Liver (tissue), 9 donors: ENCODE results near the gene AGPAT3. TPM values are rescaled to one million over a fixed set of nuclear protein-coding genes. Genes with fewer than 3 reads are reported as not detected.

Source experiments
- DNase-seq: peaks from one replicate; pipeline ENCODE4 v3.0.0-alpha.2; 2017; ENCODE audit warnings: low spot score
- H3K27ac ChIP-seq, 2 donors: one replicate each; pipeline ENCODE4 v1.7.0; 2013; ENCODE audit warnings: inconsistent platforms in 2 of 2, low read length in 2 of 2, control low read depth in 1 of 2, low read depth in 1 of 2, mild to moderate bottlenecking in 1 of 2
- H3K27me3 ChIP-seq, 4 donors: one replicate each; pipeline versions ENCODE4 v1.6.1 to v1.7.0; 2013; ENCODE audit warnings: low read length in 3 of 4, inconsistent platforms in 1 of 4, mild to moderate bottlenecking in 1 of 4, moderate library complexity in 1 of 4; ENCODE audit not compliant: control insufficient read depth in 4 of 4, insufficient read depth in 4 of 4
- H3K36me3 ChIP-seq, 4 donors: one replicate each; pipeline versions ENCODE4 v1.6.1 to v1.7.0; 2013; ENCODE audit warnings: low read length in 3 of 4, mild to moderate bottlenecking in 3 of 4, low read depth in 1 of 4, moderate library complexity in 1 of 4; ENCODE audit not compliant: control insufficient read depth in 4 of 4, insufficient read depth in 3 of 4
- H3K4me1 ChIP-seq, 4 donors: one replicate each; pipeline versions ENCODE4 v1.6.1 to v1.7.0; 2013; ENCODE audit warnings: low read length in 3 of 4, mild to moderate bottlenecking in 3 of 4, moderate library complexity in 1 of 4; ENCODE audit not compliant: control insufficient read depth in 4 of 4, insufficient read depth in 4 of 4
- H3K4me3 ChIP-seq, 3 donors: one replicate each; pipeline versions ENCODE4 v1.6.1 to v1.7.0; 2013; ENCODE audit warnings: low read length in 3 of 3, control low read depth in 1 of 3, low read depth in 1 of 3, mild to moderate bottlenecking in 1 of 3
- H3K9ac ChIP-seq, 2 donors: one replicate each; pipeline ENCODE4 v1.7.0; 2013; ENCODE audit warnings: low read length in 2 of 2, mild to moderate bottlenecking in 2 of 2, moderate library complexity in 2 of 2, control low read depth in 1 of 2, low read depth in 1 of 2
- H3K9me3 ChIP-seq, 4 donors: one replicate each; pipeline versions ENCODE4 v1.6.1 to v1.7.0; 2013; ENCODE audit warnings: low read length in 3 of 4; ENCODE audit not compliant: control insufficient read depth in 4 of 4
- FOXA1 ChIP-seq: IDR thresholded peaks from 2 replicates; pipeline ENCODE4 v1.6.1; 2016; ENCODE audit warnings: antibody characterized with exemption
- FOXA2 ChIP-seq: IDR thresholded peaks from 2 replicates; pipeline ENCODE4 v1.6.1; 2016; ENCODE audit warnings: antibody characterized with exemption
- GABPA ChIP-seq, 2 donors: IDR thresholded peaks in 1 of 2; conservative IDR thresholded peaks in 1 of 2; 2 replicates each; pipeline ENCODE4 v1.6.1; 2016; ENCODE audit warnings: antibody characterized with exemption in 2 of 2, mild to moderate bottlenecking in 1 of 2, moderate library complexity in 1 of 2
- JUND ChIP-seq, 2 donors: IDR thresholded peaks; 2 replicates each; pipeline ENCODE4 v1.6.1; 2016; ENCODE audit warnings: antibody characterized with exemption in 2 of 2
- MAX ChIP-seq: IDR thresholded peaks from 2 replicates; pipeline ENCODE4 v1.6.1; 2016; ENCODE audit warnings: antibody characterized with exemption
- NR2F2 ChIP-seq: IDR thresholded peaks from 2 replicates; pipeline ENCODE4 v1.6.1; 2016; ENCODE audit warnings: antibody characterized with exemption
- RAD21 ChIP-seq, 2 donors: IDR thresholded peaks; 2 replicates each; pipeline ENCODE4 v1.6.1; 2016; ENCODE audit warnings: antibody characterized with exemption in 2 of 2, mild to moderate bottlenecking in 2 of 2
- REST ChIP-seq: IDR thresholded peaks from 2 replicates; pipeline ENCODE4 v1.6.1; 2016; ENCODE audit warnings: antibody characterized with exemption, mild to moderate bottlenecking
- RXRA ChIP-seq, 2 donors: IDR thresholded peaks; 2 replicates each; pipeline ENCODE4 v1.6.1; 2017 to 2018; ENCODE audit warnings: antibody characterized with exemption in 2 of 2, mild to moderate bottlenecking in 1 of 2
- SP1 ChIP-seq: IDR thresholded peaks from 2 replicates; pipeline ENCODE4 v1.6.1; 2018; ENCODE audit warnings: antibody characterized with exemption, mild to moderate bottlenecking
- TAF1 ChIP-seq: conservative IDR thresholded peaks from 2 replicates; pipeline ENCODE4 v1.6.1; 2016; ENCODE audit warnings: antibody characterized with exemption, mild to moderate bottlenecking
- WGBS: extraction: QIAGEN DNeasy Blood & Tissue Kit; methylation state at CpG from one replicate; pipeline ENCODE4 v1.1.7; 2013; 5-methylcytosine and 5-hydroxymethylcytosine counted together
- polyA plus RNA-seq, 2 donors: library from polyadenylated mRNA; stranded (reverse) in 1 of 2; unstranded in 1 of 2; fragments of 200-250 nt in 1 of 2; fragments of >200 nt in 1 of 2; fragmentation: Nextera tagmentation in 1 of 2; extraction: Ambion mirVana in 1 of 2; gene quantifications; one replicate each; pipeline versions ENCODE4 v1.2.1 to v1.2.3, GENCODE V29; 2013 to 2015
- total RNA-seq, 2 donors: library from RNA; depleted of rRNA; stranded (reverse); fragments of >200 nt; gene quantifications; one replicate each; pipeline ENCODE4 v1.2.3, GENCODE V29; 2014
- TF ChIP-seq, protein P1 (sequence below): fragments of 150-350 bp; IDR thresholded peaks from 2 replicates; pipeline ENCODE4 v1.5.1; 2017; ENCODE audit warnings: improper control_type of control experiment, low read depth, low read length; ENCODE audit not compliant: missing input control
- TF ChIP-seq, protein P2 (sequence below): IDR thresholded peaks from 2 replicates; pipeline ENCODE4 v1.6.1; 2016; ENCODE audit warnings: antibody characterized with exemption
- donor health status: healthy.
- donor health status: healthy.
- donor health status: healthy.
- donor health status: healthy.
- donor health status: healthy.

The AGPAT3 gene
- total and polyA plus RNA-seq, 4 donors = 32.3 to 148 (median 59.8) TPM

DNA sequence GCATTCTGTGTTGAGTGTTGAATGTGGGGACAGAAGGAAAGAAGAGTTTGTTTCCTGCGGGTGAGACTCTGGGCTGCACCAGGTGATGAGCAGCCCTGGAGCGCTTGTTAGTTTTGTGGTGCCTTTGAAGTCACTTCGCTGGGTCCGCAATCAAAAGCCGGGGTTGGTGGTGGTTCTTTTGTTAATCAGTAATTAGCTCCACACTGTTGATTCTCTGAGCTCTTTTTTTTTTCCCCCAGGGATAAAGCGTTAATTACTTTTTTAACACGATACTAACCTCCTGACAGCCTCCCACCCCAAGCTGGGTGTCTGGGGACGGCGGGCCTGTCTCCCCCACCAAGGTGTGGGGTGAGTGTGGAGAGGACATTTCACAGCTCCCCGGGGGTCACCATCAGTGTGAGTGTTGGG is 56.6 kb downstream of the AGPAT3 start:
- Histone ChIP-seq H3K36me3 (peaks cover 0 to 2% (median 0%) of the 10 kb centered on the region in 4 donors), H3K9ac (no peak overlapping the region), H3K27ac (peak overlapping the region in 1 of 2 donors; percentile 14), H3K4me1 (peaks cover 28 to 82% (median 67%) of the 10 kb centered on the region in 4 donors), H3K27me3 (no peaks in the 10 kb centered on the region), H3K4me3 (no peak overlapping the region), H3K9me3 (no peaks in the 10 kb centered on the region)
- TF ChIP-seq MAX (no peak), FOXA2 (no peak), JUND (IDR thresholded peaks at IDR 0.05) (no peak), SP1 (no peak), REST (no peak), TAF1 (no peak), RXRA (IDR thresholded peaks at IDR 0.05) (no peak), GABPA (IDR thresholded peaks at IDR 0.05 in 1 of 2, conservative IDR thresholded peaks at IDR 0.05 in 1 of 2) (no peak), RAD21 (IDR thresholded peaks at IDR 0.05) (no peak)
- TF ChIP-seq, protein P1, sequence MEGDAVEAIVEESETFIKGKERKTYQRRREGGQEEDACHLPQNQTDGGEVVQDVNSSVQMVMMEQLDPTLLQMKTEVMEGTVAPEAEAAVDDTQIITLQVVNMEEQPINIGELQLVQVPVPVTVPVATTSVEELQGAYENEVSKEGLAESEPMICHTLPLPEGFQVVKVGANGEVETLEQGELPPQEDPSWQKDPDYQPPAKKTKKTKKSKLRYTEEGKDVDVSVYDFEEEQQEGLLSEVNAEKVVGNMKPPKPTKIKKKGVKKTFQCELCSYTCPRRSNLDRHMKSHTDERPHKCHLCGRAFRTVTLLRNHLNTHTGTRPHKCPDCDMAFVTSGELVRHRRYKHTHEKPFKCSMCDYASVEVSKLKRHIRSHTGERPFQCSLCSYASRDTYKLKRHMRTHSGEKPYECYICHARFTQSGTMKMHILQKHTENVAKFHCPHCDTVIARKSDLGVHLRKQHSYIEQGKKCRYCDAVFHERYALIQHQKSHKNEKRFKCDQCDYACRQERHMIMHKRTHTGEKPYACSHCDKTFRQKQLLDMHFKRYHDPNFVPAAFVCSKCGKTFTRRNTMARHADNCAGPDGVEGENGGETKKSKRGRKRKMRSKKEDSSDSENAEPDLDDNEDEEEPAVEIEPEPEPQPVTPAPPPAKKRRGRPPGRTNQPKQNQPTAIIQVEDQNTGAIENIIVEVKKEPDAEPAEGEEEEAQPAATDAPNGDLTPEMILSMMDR = no peak
- TF ChIP-seq, protein P2, sequence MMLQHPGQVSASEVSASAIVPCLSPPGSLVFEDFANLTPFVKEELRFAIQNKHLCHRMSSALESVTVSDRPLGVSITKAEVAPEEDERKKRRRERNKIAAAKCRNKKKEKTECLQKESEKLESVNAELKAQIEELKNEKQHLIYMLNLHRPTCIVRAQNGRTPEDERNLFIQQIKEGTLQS = no peak
- no peak for DNase-seq
- 49% methylated on average over 10 of the region's 10 CpGs for WGBS

DNA sequence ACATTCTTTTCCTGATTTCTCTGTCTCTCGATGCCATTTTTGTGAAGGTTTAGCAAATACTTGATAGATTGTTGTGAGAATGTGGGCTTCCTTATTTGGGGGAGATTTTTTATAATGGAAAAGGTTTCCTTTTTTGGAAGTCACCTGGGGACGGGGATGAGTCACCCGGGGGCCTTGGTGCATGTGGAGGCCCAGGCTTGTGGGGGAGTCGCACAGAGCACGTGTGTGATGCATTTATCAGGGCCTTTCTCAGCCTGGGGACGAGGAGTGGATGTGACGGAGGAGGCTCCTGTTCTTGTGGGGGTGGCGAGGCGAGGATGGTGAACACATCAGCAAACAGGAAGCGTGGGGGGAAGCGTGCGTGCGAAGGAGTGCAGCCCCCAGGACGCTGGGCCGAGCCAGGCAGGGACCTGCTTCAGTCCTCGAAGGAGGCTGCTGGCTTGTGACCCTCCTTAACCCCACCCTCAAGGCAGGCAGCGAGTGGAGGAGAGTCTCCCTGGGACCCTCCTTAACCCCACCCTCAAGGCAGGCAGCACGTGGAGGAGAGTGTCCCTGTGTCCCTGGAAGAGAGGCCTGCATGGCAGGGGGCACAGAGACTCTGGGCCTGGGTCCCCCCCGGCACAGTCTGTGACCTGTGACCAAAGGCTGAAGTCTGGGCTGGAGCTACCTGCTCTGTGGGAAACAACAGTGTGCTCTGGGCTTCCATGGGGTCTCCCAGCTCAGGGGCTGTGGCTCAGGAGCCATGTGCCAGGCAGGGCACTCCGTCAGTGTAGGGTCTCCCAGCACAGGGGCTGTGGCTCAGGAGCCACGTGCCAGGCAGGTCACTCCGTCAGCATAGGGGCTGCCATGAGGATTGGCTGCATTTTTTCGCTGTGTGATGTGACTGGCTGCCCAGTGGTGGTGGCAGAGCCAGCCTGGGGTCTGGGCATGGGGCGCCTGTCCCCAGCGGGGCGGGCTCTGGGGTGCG is 57.2 kb downstream of the AGPAT3 start:
- peak overlapping the region; percentile 5 to 63 for H3K27ac ChIP-seq
- H3K9me3 ChIP-seq = no peaks in the 10 kb centered on the region
- 80% methylated on average over 27 of the region's 27 CpGs for WGBS
- H3K36me3 ChIP-seq = peaks cover 0 to 2% (median 0%) of the 10 kb centered on the region in 4 donors
- H3K4me1 ChIP-seq = peaks cover 28 to 79% (median 64%) of the 10 kb centered on the region in 4 donors
- no peak overlapping the region for H3K4me3 ChIP-seq
- peak overlapping the region in 1 of 2 donors; percentile 6 for H3K9ac ChIP-seq
- TF ChIP-seq NR2F2 (no peak), FOXA1 (no peak), GABPA (IDR thresholded peaks at IDR 0.05 in 1 of 2, conservative IDR thresholded peaks at IDR 0.05 in 1 of 2) (no peak), TAF1 (no peak), JUND (IDR thresholded peaks at IDR 0.05) (no peak)
- no peak for DNase-seq
- no peaks in the 10 kb centered on the region for H3K27me3 ChIP-seq
